GM12878 (cell line): Measurements from ENCODE around the gene DUOX1. TPM values are rescaled to one million over a fixed set of nuclear protein-coding genes. Genes with fewer than 3 reads are reported as not detected.

Source experiments
- ATAC-seq: fragments of 200-7000 bp; cut with Tn5 transposase; 3 replicates; pipeline ENCODE4 v1.9.1; 2020; ENCODE audit warnings: mild to moderate bottlenecking, moderate library complexity
- BruUV-seq: library from RNA; stranded (reverse); fragments of 400-500 nt; replicated peaks from 2 replicates; lab custom pipeline; 2021; lab: Mats Ljungman, UMichigan
- CTCF ChIA-PET: fragments of 300-600 bp; sonication (Branson Sonifier 250); formaldehyde crosslinking; extraction: SDS; loops from one replicate; lab custom pipeline; 2021; ENCODE audit warnings: inconsistent platforms; lab: Yijun Ruan, JAX
- POLR2A ChIA-PET: fragments of 350-600 bp; formaldehyde crosslinking; extraction: SDS; loops from one replicate; lab custom pipeline; 2021; ENCODE audit warnings: inconsistent platforms; lab: Charles Lee
- RAD21 ChIA-PET: fragments of 300-600 bp; sonication (Branson Sonifier 250); formaldehyde crosslinking; loops from one replicate; lab custom pipeline; 2023; ENCODE audit warnings: antibody characterized with exemption; ENCODE audit not compliant: unreplicated experiment; lab: Charles Lee
- SMC1A ChIA-PET: fragments of 300-600 bp; sonication (Branson Sonifier 250); formaldehyde crosslinking; loops from one replicate; lab custom pipeline; 2023; ENCODE audit not compliant: unreplicated experiment, uncharacterized antibody; lab: Charles Lee
- DNase-seq: peaks from one replicate; pipeline ENCODE4 v3.0.0-alpha.2; 2011; ENCODE audit warnings: low read depth, low spot score
- FAIRE-seq: peaks from 3 replicates; lab custom pipeline; 2011; peaks lifted over from hg19 to GRCh38; lab: Jason Lieb, UNC
- H2AFZ ChIP-seq: 2 replicates; pipeline ENCODE4 v1.6.0; 2011; ENCODE audit warnings: low read depth, low read length, control low read depth; ENCODE audit not compliant: control insufficient read depth
- H3K27ac ChIP-seq: 2 replicates; pipeline ENCODE4 v1.5.1; 2011; ENCODE audit warnings: control low read depth; ENCODE audit not compliant: control insufficient read depth, insufficient read depth
- H3K27me3 ChIP-seq, 2 experiments: replicated peaks in 1 of 2; 2 replicates each; pipeline versions ENCODE4 v1.6.0 to v1.6.1; 2011; ENCODE audit warnings: low read length in 1 of 2; ENCODE audit not compliant: control insufficient read depth in 2 of 2, insufficient read depth in 2 of 2
- H3K36me3 ChIP-seq, 2 experiments: 2 replicates each; pipeline ENCODE4 v1.5.1; 2011; ENCODE audit warnings: low read length in 1 of 2; ENCODE audit not compliant: control insufficient read depth in 2 of 2, insufficient read depth in 2 of 2
- H3K4me1 ChIP-seq: 2 replicates; pipeline ENCODE4 v1.6.1; 2011; ENCODE audit warnings: mild to moderate bottlenecking, low read length, moderate library complexity, mixed read lengths; ENCODE audit not compliant: control insufficient read depth, insufficient read depth
- H3K4me2 ChIP-seq: 2 replicates; pipeline ENCODE4 v1.6.0; 2011; ENCODE audit warnings: control low read depth; ENCODE audit not compliant: control insufficient read depth, insufficient read depth
- H3K4me3 ChIP-seq: fragments of 200-600 bp; sonication (generic); 2 replicates; pipeline ENCODE4 v1.5.1; 2016
- H3K79me2 ChIP-seq: 2 replicates; pipeline ENCODE4 v1.6.0; 2011; ENCODE audit warnings: low read length; ENCODE audit not compliant: control insufficient read depth, insufficient read depth
- H3K9ac ChIP-seq: 2 replicates; pipeline ENCODE4 v1.8.0; 2011; ENCODE audit warnings: low read length, control low read depth, mixed read lengths; ENCODE audit not compliant: control insufficient read depth, insufficient read depth
- H3K9me3 ChIP-seq: replicated peaks from 3 replicates; pipeline ENCODE4 v1.5.1; 2011; ENCODE audit warnings: mild to moderate bottlenecking, low read length; ENCODE audit not compliant: control insufficient read depth, insufficient read depth
- H4K20me1 ChIP-seq: 2 replicates; pipeline ENCODE4 v1.6.0; 2011; ENCODE audit not compliant: control insufficient read depth, insufficient read depth
- BCL11A ChIP-seq: IDR thresholded peaks from 2 replicates; pipeline ENCODE4 v1.6.1; 2011; ENCODE audit warnings: low read depth, low read length
- E2F4 ChIP-seq: IDR thresholded peaks from 2 replicates; pipeline ENCODE4 v1.6.1; 2012; ENCODE audit warnings: low read depth, low read length, improper control_type of control experiment
- EED ChIP-seq: sonication (generic); IDR thresholded peaks from 2 replicates; pipeline ENCODE4 v1.6.1; 2016; ENCODE audit warnings: antibody characterized with exemption, low read depth
- FOXK2 ChIP-seq: fragments of 450-650 bp; IDR thresholded peaks from 2 replicates; pipeline ENCODE4 v1.6.1; 2017; ENCODE audit warnings: mild to moderate bottlenecking, moderate library complexity
- FOXM1 ChIP-seq: IDR thresholded peaks from 2 replicates; pipeline ENCODE4 v1.6.1; 2012; ENCODE audit warnings: low read depth, mild to moderate bottlenecking, inconsistent platforms, low read length, moderate library complexity
- GATAD2B ChIP-seq: fragments of 450-650 bp; conservative IDR thresholded peaks from 2 replicates; pipeline ENCODE4 v1.6.1; 2017; ENCODE audit warnings: low read depth, mild to moderate bottlenecking, moderate library complexity
- KDM1A ChIP-seq: fragments of 200-600 bp; sonication (generic); IDR thresholded peaks from 2 replicates; pipeline ENCODE4 v1.6.1; 2016; ENCODE audit warnings: borderline replicate concordance
- NR2C1 ChIP-seq: fragments of 450-650 bp; IDR thresholded peaks from 2 replicates; pipeline ENCODE4 v1.6.1; 2017; ENCODE audit warnings: antibody characterized with exemption, mild to moderate bottlenecking, moderate library complexity
- NR2F1 ChIP-seq: fragments of 450-650 bp; conservative IDR thresholded peaks from 2 replicates; pipeline ENCODE4 v1.6.1; 2017; ENCODE audit warnings: mild to moderate bottlenecking
- RCOR1 ChIP-seq: conservative IDR thresholded peaks from 2 replicates; pipeline ENCODE4 v1.6.1; 2012; ENCODE audit warnings: low read depth, low read length, improper control_type of control experiment
- RELB ChIP-seq: fragments of 450-650 bp; IDR thresholded peaks from 2 replicates; pipeline ENCODE4 v1.6.1; 2017; ENCODE audit warnings: low read depth, mild to moderate bottlenecking, moderate library complexity
- SREBF2 ChIP-seq: IDR thresholded peaks from 2 replicates; pipeline ENCODE4 v1.6.1; 2012; ENCODE audit warnings: mild to moderate bottlenecking, low read length
- SUPT20H ChIP-seq: IDR thresholded peaks from 2 replicates; pipeline ENCODE4 v1.6.1; 2011; ENCODE audit warnings: low read depth, mild to moderate bottlenecking, low read length, moderate library complexity, borderline replicate concordance; ENCODE audit not compliant: control insufficient read depth
- TARDBP ChIP-seq: IDR thresholded peaks from 2 replicates; pipeline ENCODE4 v1.6.1; 2016; ENCODE audit warnings: borderline replicate concordance
- TCF12 ChIP-seq: IDR thresholded peaks from 2 replicates; pipeline ENCODE4 v1.6.1; 2011; ENCODE audit warnings: low read depth, mild to moderate bottlenecking, low read length
- YY1 ChIP-seq: IDR thresholded peaks from 2 replicates; pipeline ENCODE4 v1.6.1; 2011; ENCODE audit warnings: low read depth, mild to moderate bottlenecking, low read length
- ZNF207 ChIP-seq: fragments of 450-650 bp; IDR thresholded peaks from 2 replicates; pipeline ENCODE4 v1.6.1; 2014; ENCODE audit warnings: antibody characterized with exemption, mild to moderate bottlenecking, borderline replicate concordance
- WGBS: methylation state at CpG from one replicate; pipeline ENCODE4 v1.1.6; 2016; ENCODE audit warnings: low lambda C conversion rate; ENCODE audit not compliant: insufficient replicate concordance, insufficient coverage; ENCODE audit errors: missing lambda C conversion rate; 5-methylcytosine and 5-hydroxymethylcytosine counted together
- in situ Hi-C: fragments of 300-500 bp; cut with MboI; formaldehyde crosslinking; loops from 9 replicates; pipeline ENCODE4 v1.14.3; 2018; ENCODE audit warnings: mixed read lengths
- intact Hi-C: fragments of 100-400 bp; cut with micrococcal nuclease; formaldehyde crosslinking; loops from one replicate; pipeline ENCODE4 v1.14.2; 2022; ENCODE audit not compliant: unreplicated experiment
- polyA plus RNA-seq, 11 experiments: library from polyadenylated mRNA; depleted of rRNA in 4 of 11; unstranded in 6 of 11; stranded (reverse) in 5 of 11; fragments of >200 nt; fragmentation: Nextera tagmentation in 4 of 11; fragmentation: Illumina TruSeq in 1 of 11; extraction: Ambion mirVana in 4 of 11; extraction: Trizol in 1 of 11; gene quantifications; 1 replicate in 1 of 11; 2 replicates in 10 of 11; pipeline versions ENCODE4 v1.2.1 to v1.2.3, GENCODE V29; 2011 to 2016; ENCODE audit warnings: inconsistent platforms in 2 of 11, missing spikeins in 2 of 11, low read depth in 1 of 11
- total RNA-seq, 4 experiments: library from RNA; depleted of rRNA in 3 of 4; stranded (reverse); fragments of >200 nt in 3 of 4; fragmentation: Illumina TruSeq in 1 of 4; extraction: Trizol in 1 of 4; gene quantifications; 2 replicates each; pipeline versions ENCODE4 v1.2.1 to v1.2.3, GENCODE V29; 2013 to 2021

DUOX1 gene
- total and polyA plus RNA-seq, 10 of the 15 experiments (the other 5 are each of a cell fraction or from before 2014, with no cell fraction given) = 0.02 to 2.1 (median 0.26) TPM; not detected in 3

DNA sequence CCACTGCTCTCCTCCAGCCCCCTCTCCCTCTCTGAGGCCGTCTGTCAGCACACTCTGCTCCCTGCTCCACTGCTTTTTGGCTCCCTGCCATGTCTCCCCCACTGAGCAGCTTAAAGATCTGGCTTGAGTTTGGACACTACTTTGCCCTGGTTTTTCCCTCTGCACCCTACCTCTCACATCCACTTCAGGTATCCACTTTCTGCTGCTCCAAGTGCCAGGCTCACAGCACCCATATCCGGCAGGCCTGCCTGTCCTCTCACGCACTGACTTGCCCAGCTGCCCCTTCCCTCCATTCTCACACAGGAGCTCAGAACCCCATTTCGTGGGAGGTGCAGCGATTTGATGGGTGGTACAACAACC, 3.7 kb downstream of the DUOX1 start:
- SMC1A ChIA-PET = interaction anchor here (1.2 to 1.5 kb wide), 2 partner anchors 9 to 47 kb away, joined by 3 to 4 read pairs; no protein-coding TSS in a partner anchor
- BruUV-seq = no TSS peak
- Histone ChIP-seq H3K4me1 (no peaks in the 10 kb centered on the region), H3K4me3 (no peak overlapping the region), H4K20me1 (no peaks in the 10 kb centered on the region), H3K4me2 (no peak overlapping the region), H3K79me2 (no peaks in the 10 kb centered on the region), H3K27ac (no peak overlapping the region), H3K9me3 (no peaks in the 10 kb centered on the region), H3K9ac (no peak overlapping the region), H3K27me3 (peaks cover 5 to 14% of the 10 kb centered on the region in 2 experiments; a peak in 3 of 4 replicates), H2AFZ (no peak overlapping the region), H3K36me3 (no peaks in the 10 kb centered on the region)
- FAIRE-seq (no peak), DNase-seq (no peak), ATAC-seq (no peak)
- TF ChIP-seq TARDBP (no peak), BCL11A (no peak), EED (no peak), FOXK2 (no peak), TCF12 (no peak), E2F4 (no peak), RCOR1 (no peak)
- WGBS = 26% methylated on average over 5 of the region's 5 CpGs
- RAD21 ChIA-PET = interaction anchor here (1.2 kb wide), 1 partner anchor 165 kb away, joined by 4 read pairs; no protein-coding TSS in a partner anchor
- POLR2A ChIA-PET = no interaction called here
- CTCF ChIA-PET = interaction anchor here (1.2 to 4.6 kb wide), 3 partner anchors 9 to 71 kb away, joined by 3 to 23 read pairs (median 5); no protein-coding TSS in a partner anchor
- intact Hi-C loops (no loop called here), in situ Hi-C loops (no loop called here)

DNA sequence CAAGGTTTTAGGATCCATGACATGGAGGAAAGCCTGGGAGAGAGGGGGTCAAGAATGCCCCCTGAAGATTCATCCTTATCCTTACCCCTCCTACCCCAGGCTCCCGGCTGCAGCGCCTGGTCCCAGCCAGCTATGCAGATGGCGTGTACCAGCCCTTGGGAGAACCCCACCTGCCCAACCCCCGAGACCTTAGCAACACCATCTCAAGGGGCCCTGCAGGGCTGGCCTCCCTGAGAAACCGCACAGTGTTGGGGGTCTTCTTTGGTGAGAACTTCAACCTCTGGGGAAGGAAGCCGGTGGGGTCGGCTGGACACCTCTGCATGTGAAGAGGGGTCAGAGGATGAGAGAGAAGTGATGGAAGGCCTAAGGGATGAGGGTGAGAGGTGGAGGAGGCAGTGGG, 4.3 kb downstream of the DUOX1 start:
- no peak for ATAC-seq
- Histone ChIP-seq H3K27me3 (peaks cover 5 to 13% of the 10 kb centered on the region in 2 experiments; a peak in 3 of 4 replicates), H4K20me1 (no peaks in the 10 kb centered on the region), H3K9me3 (no peaks in the 10 kb centered on the region), H3K4me2 (no peak overlapping the region), H3K4me3 (no peak overlapping the region), H3K27ac (no peak overlapping the region), H3K4me1 (no peaks in the 10 kb centered on the region), H3K79me2 (no peaks in the 10 kb centered on the region), H2AFZ (no peak overlapping the region), H3K36me3 (no peaks in the 10 kb centered on the region), H3K9ac (no peak overlapping the region)
- in situ Hi-C loops (no loop called here), intact Hi-C loops (no loop called here)
- RAD21 ChIA-PET = interaction anchor here (1.8 kb wide), 1 partner anchor 7 kb away, joined by 5 read pairs; no protein-coding TSS in a partner anchor
- FAIRE-seq = no peak
- TF ChIP-seq RELB (no peak), NR2F1 (no peak), KDM1A (no peak), NR2C1 (no peak), ZNF207 (no peak), YY1 (no peak), SUPT20H (no peak), FOXM1 (no peak), GATAD2B (no peak), SREBF2 (no peak)
- no TSS peak for BruUV-seq
- DNase-seq = no peak
- CTCF ChIA-PET = interaction anchor here (1.2 to 4.6 kb wide), 3 partner anchors 10 to 70 kb away, joined by 3 to 23 read pairs (median 5); no protein-coding TSS in a partner anchor
- SMC1A ChIA-PET = interaction anchor here (1.2 kb wide), 1 partner anchor 10 kb away, joined by 3 read pairs; no protein-coding TSS in a partner anchor
- POLR2A ChIA-PET = no interaction called here
- 57% methylated on average over 7 of the region's 7 CpGs for WGBS
